NCI-H187 treated with DMSO at 0.1 percent for 48 hours (cell line): ENCODE measurements around the gene STUM.

ENCODE experiments used
- DNase-seq: peaks from one replicate; lab custom pipeline; 2025; lab: John Stamatoyannopoulos, UW

Gene STUM

DNA sequence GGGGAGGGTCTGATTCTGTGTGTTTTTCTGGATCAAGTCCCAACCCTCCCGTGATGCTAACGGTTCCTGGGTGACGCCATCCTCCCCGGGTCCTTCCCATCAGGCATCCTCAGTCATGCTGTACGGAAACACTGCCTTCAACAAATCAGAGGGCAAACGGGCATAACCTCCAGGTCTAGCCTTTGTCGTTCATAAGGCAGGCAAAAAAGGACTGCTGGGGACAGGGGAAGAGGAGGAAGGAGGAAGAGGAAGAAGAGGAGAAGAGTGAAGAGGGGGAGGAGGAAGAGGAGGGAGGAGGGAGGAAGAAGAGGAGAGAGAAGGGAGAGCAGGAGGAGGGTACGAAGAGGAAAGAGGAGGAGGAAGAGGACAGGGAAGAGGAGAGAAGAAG is 106.1 kb downstream of the STUM start:
- no peak for DNase-seq

- DNase-seq = no peak
Measured at GRCh38 chr1:226655251-226656163, 106.9 kb downstream of the STUM start.

DNA sequence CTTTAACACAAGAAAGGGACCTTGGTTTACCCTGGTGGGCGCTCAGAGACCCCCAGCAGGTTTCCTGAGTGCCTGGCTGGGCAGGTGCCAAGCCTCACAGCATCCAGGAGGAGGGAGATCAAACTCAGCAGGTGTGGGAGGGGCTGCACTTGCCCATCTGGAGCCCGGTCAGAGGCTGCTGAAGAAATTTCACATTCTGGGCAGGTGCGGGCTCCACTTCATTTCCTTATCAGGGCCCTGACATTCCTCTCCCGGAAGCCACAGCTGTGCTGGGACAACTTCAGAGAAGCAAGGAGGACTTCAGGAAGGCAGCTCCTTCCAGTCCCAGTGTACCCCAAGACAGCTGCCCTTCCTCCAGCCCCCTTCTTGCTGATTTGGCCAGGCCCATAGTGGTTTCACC is 107.6 kb downstream of the STUM start:
- DNase-seq = no peak

- DNase-seq = no peak
Measured at GRCh38 chr1:226656601-226657277, 108.2 kb downstream of the STUM start.

GRCh38 chr1:226657895-226658545 is 109.5 kb downstream of the STUM start:
- DNase-seq = no peak

DNA sequence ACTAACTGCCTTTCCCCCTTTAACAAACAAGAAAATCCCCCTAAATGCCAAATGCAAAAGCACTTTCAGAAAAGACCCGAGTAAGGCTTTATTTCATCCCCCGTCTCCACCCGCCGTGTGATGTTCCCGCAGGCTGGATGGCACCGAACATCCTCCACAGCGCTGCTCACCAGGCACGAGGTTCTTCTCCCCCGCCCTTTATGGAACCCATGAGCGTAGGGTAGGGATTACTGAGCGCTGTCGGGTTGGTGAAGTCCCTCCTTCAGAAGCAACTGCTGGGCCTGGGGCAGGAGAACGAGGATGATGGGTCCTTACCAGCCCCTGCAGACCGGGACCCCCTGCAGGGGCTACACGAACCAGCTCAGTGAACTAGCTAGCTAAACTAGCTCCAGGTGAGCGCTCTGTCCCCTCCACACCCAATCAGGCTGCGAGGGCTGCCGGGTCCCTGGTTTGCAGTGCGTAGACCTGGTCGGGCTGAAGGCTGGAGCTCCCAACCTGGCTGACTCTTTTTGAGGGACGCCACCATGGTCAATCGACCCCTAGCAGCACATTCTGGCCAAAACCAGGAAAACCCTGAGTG is 110.1 kb downstream of the STUM start:
- no peak for DNase-seq
